ENCODE measurements around the gene AICDA. TPM values are rescaled to one million over a fixed set of nuclear protein-coding genes. Genes with fewer than 3 reads are reported as not detected.

Gene AICDA
- total RNA-seq, 1 experiment from 2014 or later = 0.22 TPM

GRCh38 chr12:8590842-8591545 is 21.7 kb downstream of the AICDA start:
- no peak overlapping the region for H3K14ac ChIP-seq (ENCODE audit: insufficient read depth, low read length)
- no peak for DNase-seq
- no peaks in the 10 kb centered on the region for H3K27me3 ChIP-seq (ENCODE audit: insufficient read depth, low read length)
- Mint-ChIP-seq H3K27ac (no peak overlapping the region), H3K27me3 (ENCODE audit: low read depth) (no peaks in the 10 kb centered on the region; the same call in none of the 2 replicates), H3K36me3 (ENCODE audit: insufficient read depth in 1 of 3, low read depth in 3 of 3) (no peaks in the 10 kb centered on the region), H3K4me1 (peaks cover 7 to 9% of the 10 kb centered on the region in 2 experiments), H3K4me3 (no peak overlapping the region; a peak in 1 of 5 replicates), H3K9me3 (no peaks in the 10 kb centered on the region)
- H3K27ac ChIP-seq (ENCODE audit: insufficient read length, low read depth, low read length) = no peak overlapping the region
- H3K56ac ChIP-seq (ENCODE audit: insufficient read length, low read depth, low read length) = no peak overlapping the region
- WGBS (ENCODE audit: extremely low coverage, insufficient read length, low lambda C conversion rate) = no CpG with 5 or more reads among the region's 10 CpGs
- no peaks in the 10 kb centered on the region for H3K79me2 ChIP-seq (ENCODE audit: insufficient read depth, low read length)
- no peak overlapping the region for H3K9ac ChIP-seq (ENCODE audit: extremely low read depth, insufficient read length, low read length)
- H3K23me2 ChIP-seq (ENCODE audit: insufficient read length, low read depth, low read length, poor library complexity, severe bottlenecking) = no peaks in the 10 kb centered on the region
- H3K23ac ChIP-seq (ENCODE audit: insufficient read length, low read depth, low read length) = no peak overlapping the region
- no peak overlapping the region for H3K18ac ChIP-seq (ENCODE audit: insufficient read length, low read depth, low read length)
- no peak overlapping the region for H2BK5ac ChIP-seq (ENCODE audit: insufficient read length, low read length)
- H3K9me3 ChIP-seq (ENCODE audit: control insufficient read depth, low read depth, low read length) = no peaks in the 10 kb centered on the region
- peak overlapping the region; percentile 74 for H2AFZ ChIP-seq (ENCODE audit: low read length)
- H4K8ac ChIP-seq (replicated peaks; ENCODE audit: insufficient read length, low read depth, low read length) = no peak overlapping the region
- H4K20me1 ChIP-seq (ENCODE audit: control insufficient read depth, insufficient read depth, insufficient read length) = no peaks in the 10 kb centered on the region
- H2BK15ac ChIP-seq (ENCODE audit: low read depth, low read length) = no peak overlapping the region
- H2BK120ac ChIP-seq (ENCODE audit: low read depth, low read length, poor library complexity, severe bottlenecking) = no peak overlapping the region
- no peak overlapping the region for H4K91ac ChIP-seq (ENCODE audit: insufficient read length, low read depth, low read length)
- H3T11ph ChIP-seq (ENCODE audit: low read length) = no peak overlapping the region
- no peak overlapping the region for H2AK5ac ChIP-seq (ENCODE audit: insufficient read length, low read length)
- H2BK12ac ChIP-seq (ENCODE audit: insufficient read length, low read depth, low read length) = no peak overlapping the region
- H2BK20ac ChIP-seq (ENCODE audit: low read depth, low read length, poor library complexity, severe bottlenecking) = no peak overlapping the region
- H3K4me2 ChIP-seq (ENCODE audit: insufficient read depth, insufficient read length, low read length) = no peak overlapping the region
- no peaks in the 10 kb centered on the region for H3K4me1 ChIP-seq (ENCODE audit: insufficient read depth, low read length)
- TF ChIP-seq CTCF (conservative IDR thresholded peaks at IDR 0.05) = peak; percentile 38; the same call in 2 of the 3 replicates
- H3K4ac ChIP-seq (ENCODE audit: low read depth, low read length) = no peak overlapping the region
- H3K79me1 ChIP-seq (ENCODE audit: insufficient read depth, low read depth, low read length, poor library complexity, severe bottlenecking) = no peaks in the 10 kb centered on the region
- H4K5ac ChIP-seq (ENCODE audit: insufficient read length, low read depth, low read length) = no peak overlapping the region

Measured in H9 (cell line).